CD4-positive, alpha-beta T cell treated with Interleukin-17A for 1 hour (primary cell): ENCODE results near the gene LRRC8E.
A peak's percentile ranks its signal among the peaks of the same experiment; 100 is the strongest.
"Not testable (repeated sequence)": the region's sequence is repeated elsewhere in the genome, so short reads cannot be mapped to it uniquely, and the experiment has no call there.

Experiments
- DNase-seq: peaks from one replicate; pipeline ENCODE4 v3.0.0-alpha.2; 2020

Gene LRRC8E

GRCh38 chr19:7910321-7911161 is 22.2 kb downstream of the LRRC8E start:
- no peak for DNase-seq

- no peak for DNase-seq
Observed at GRCh38 chr19:7911508-7912143, 23.3 kb downstream of the LRRC8E start.

- no peak for DNase-seq
Observed at GRCh38 chr19:7912144-7912696, 23.9 kb downstream of the LRRC8E start.

GRCh38 chr19:7912697-7913564 is 24.6 kb downstream of the LRRC8E start:
- DNase-seq: no peak

GRCh38 chr19:7913652-7914051 is 25.3 kb downstream of the LRRC8E start:
- no peak for DNase-seq

GRCh38 chr19:7914099-7914498 is 25.8 kb downstream of the LRRC8E start:
- DNase-seq: no peak

- no peak for DNase-seq
Observed at GRCh38 chr19:7914598-7915045, 26.3 kb downstream of the LRRC8E start, which contains the start of gene TGFBR3L. Gene TGFBR3L (plus strand): TSS chr19:7914830.

- DNase-seq: no peak
Observed at GRCh38 chr19:7915250-7916102, 27.2 kb downstream of the LRRC8E start.

- DNase-seq: peak; percentile 65
Observed at GRCh38 chr19:7916103-7916954, 28.0 kb downstream of the LRRC8E start.

- no peak for DNase-seq
Observed at GRCh38 chr19:7916955-7917266, 28.6 kb downstream of the LRRC8E start.

GRCh38 chr19:7917267-7918061 is 29.2 kb downstream of the LRRC8E start:
- peak; percentile 60 for DNase-seq

- DNase-seq: not testable (repeated sequence)
Observed at GRCh38 chr19:7918062-7918614, 29.8 kb downstream of the LRRC8E start.

- DNase-seq: no peak
Observed at GRCh38 chr19:7918615-7919421, 30.5 kb downstream of the LRRC8E start.

GRCh38 chr19:7919610-7920518 is 31.6 kb downstream of the LRRC8E start, which contains the start of gene SNAPC2:
Gene SNAPC2 (plus strand): TSS chr19:7920338. CDS start chr19:7920367, 29 bp downstream.
- peak; percentile 97 for DNase-seq

- DNase-seq: peak; percentile 99
Observed at GRCh38 chr19:7920519-7921301, 32.4 kb downstream of the LRRC8E start.

GRCh38 chr19:7921302-7921966 is 33.1 kb downstream of the LRRC8E start:
- no peak for DNase-seq
